ENCODE measurements around the gene DIPK1B.

The DIPK1B gene

DNA sequence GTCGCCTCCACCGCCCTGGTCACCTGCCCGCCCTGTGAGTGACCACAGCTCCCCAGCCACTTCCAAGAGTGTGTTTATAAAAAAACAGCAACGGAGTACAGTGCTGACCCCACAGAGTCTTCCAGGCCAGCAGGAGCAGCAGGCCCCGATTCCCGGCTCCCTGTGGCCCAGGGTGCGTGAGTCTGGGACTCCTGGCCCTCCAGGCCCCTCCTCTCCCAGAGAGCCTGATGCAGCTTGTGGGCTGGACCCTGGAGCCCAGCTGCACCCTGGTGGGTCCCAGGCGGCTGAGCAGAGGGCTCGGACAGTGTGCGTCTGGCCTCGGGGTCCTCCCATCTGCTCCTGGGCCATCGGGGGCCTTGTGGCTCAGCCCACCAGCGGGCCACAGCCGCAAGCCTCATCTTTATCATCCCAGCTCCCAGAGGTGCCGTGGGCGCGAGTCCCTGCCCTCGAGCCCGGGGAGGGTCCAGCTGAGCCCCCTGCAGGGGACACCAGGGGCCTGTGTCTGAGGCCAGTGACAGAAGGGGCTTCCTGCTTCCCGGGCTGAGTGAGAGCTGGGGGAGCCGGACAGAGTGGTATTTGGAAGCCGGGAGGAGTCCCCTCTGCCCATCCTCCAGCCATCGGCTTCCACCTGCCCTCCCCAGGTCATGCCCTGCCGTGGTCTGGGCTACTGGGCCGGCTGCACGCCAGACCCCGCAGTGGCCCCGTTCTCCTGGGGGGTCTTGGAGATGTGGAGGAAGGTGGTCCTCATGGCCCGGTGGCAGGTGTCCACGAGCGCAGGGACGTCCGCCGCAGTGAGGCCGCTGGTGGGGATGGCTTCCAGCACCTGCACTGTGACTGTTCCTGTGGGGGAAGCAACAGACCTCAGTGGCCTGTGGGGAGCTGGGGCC, 39.0 kb upstream of the DIPK1B start:
- Histone ChIP-seq H3K4me3 (ENCODE audit: low read length) (no peak overlapping the region), H3K4me2 (ENCODE audit: low read length) (no peak overlapping the region), H2BK120ac (ENCODE audit: low read depth, low read length) (no peak overlapping the region), H3K23ac (ENCODE audit: low read length) (no peak overlapping the region), H3K27me3 (ENCODE audit: insufficient read depth, low read length, poor library complexity) (no peaks in the 10 kb centered on the region), H4K8ac (ENCODE audit: low read depth, low read length) (no peak overlapping the region), H3K27ac (ENCODE audit: low read depth, low read length) (no peak overlapping the region), H3K79me2 (ENCODE audit: control insufficient read depth, insufficient read depth, low read length) (no peaks in the 10 kb centered on the region), H2BK5ac (ENCODE audit: low read length) (no peak overlapping the region), H3K56ac (ENCODE audit: low read length) (no peak overlapping the region), H3K4me1 (ENCODE audit: control insufficient read depth, low read depth, low read length) (no peaks in the 10 kb centered on the region), H3K36me3 (ENCODE audit: control insufficient read depth, insufficient read depth, low read length) (no peaks in the 10 kb centered on the region), H4K5ac (ENCODE audit: low read length) (no peak overlapping the region), H3K79me1 (ENCODE audit: low read length) (no peaks in the 10 kb centered on the region), H2BK15ac (replicated peaks; ENCODE audit: low read depth) (no peak overlapping the region), H2AK5ac (ENCODE audit: low read length) (no peak overlapping the region), H3K9ac (ENCODE audit: low read length) (no peak overlapping the region), H3K18ac (ENCODE audit: low read length) (no peak overlapping the region), H3K4ac (ENCODE audit: low read depth, low read length) (no peak overlapping the region)
- WGBS (ENCODE audit: extremely low coverage, insufficient coverage, low lambda C conversion rate), result no CpG with 5 or more reads among the region's 35 CpGs
- no peak for DNase-seq

- Histone ChIP-seq H3K9ac (ENCODE audit: low read length) (no peak overlapping the region), H4K5ac (ENCODE audit: low read length) (no peak overlapping the region), H4K8ac (ENCODE audit: low read depth, low read length) (no peak overlapping the region), H2AK5ac (ENCODE audit: low read length) (no peak overlapping the region), H2BK15ac (replicated peaks; ENCODE audit: low read depth) (no peak overlapping the region), H3K18ac (ENCODE audit: low read length) (no peak overlapping the region), H3K79me2 (ENCODE audit: control insufficient read depth, insufficient read depth, low read length) (no peaks in the 10 kb centered on the region), H2BK120ac (ENCODE audit: low read depth, low read length) (no peak overlapping the region), H3K23ac (ENCODE audit: low read length) (no peak overlapping the region), H3K4me2 (ENCODE audit: low read length) (no peak overlapping the region), H3K36me3 (ENCODE audit: control insufficient read depth, insufficient read depth, low read length) (no peaks in the 10 kb centered on the region), H3K27me3 (ENCODE audit: insufficient read depth, low read length, poor library complexity) (no peaks in the 10 kb centered on the region), H3K56ac (ENCODE audit: low read length) (no peak overlapping the region), H3K4ac (ENCODE audit: low read depth, low read length) (no peak overlapping the region), H3K4me1 (ENCODE audit: control insufficient read depth, low read depth, low read length) (no peaks in the 10 kb centered on the region), H2BK5ac (ENCODE audit: low read length) (no peak overlapping the region), H3K4me3 (ENCODE audit: low read length) (no peak overlapping the region), H3K27ac (ENCODE audit: low read depth, low read length) (no peak overlapping the region), H3K79me1 (ENCODE audit: low read length) (no peaks in the 10 kb centered on the region)
- DNase-seq, result no peak
- no CpG with 5 or more reads among the region's 26 CpGs for WGBS (ENCODE audit: extremely low coverage, insufficient coverage, low lambda C conversion rate)
Measured at GRCh38 chr9:136673975-136674785, 38.2 kb upstream of the DIPK1B start.

GRCh38 chr9:136674786-136675349, 37.5 kb upstream of the DIPK1B start:
- no peak overlapping the region for H3K4me3 ChIP-seq (ENCODE audit: low read length)
- no peaks in the 10 kb centered on the region for H3K79me2 ChIP-seq (ENCODE audit: control insufficient read depth, insufficient read depth, low read length)
- no peak overlapping the region for H4K8ac ChIP-seq (ENCODE audit: low read depth, low read length)
- H2AK5ac ChIP-seq (ENCODE audit: low read length), result no peak overlapping the region
- no peak overlapping the region for H3K4ac ChIP-seq (ENCODE audit: low read depth, low read length)
- H3K23ac ChIP-seq (ENCODE audit: low read length), result no peak overlapping the region
- no peak overlapping the region for H4K5ac ChIP-seq (ENCODE audit: low read length)
- H2BK120ac ChIP-seq (ENCODE audit: low read depth, low read length), result no peak overlapping the region
- H3K27ac ChIP-seq (ENCODE audit: low read depth, low read length), result no peak overlapping the region
- no peak overlapping the region for H3K18ac ChIP-seq (ENCODE audit: low read length)
- no peak overlapping the region for H2BK5ac ChIP-seq (ENCODE audit: low read length)
- H2BK15ac ChIP-seq (replicated peaks; ENCODE audit: low read depth), result no peak overlapping the region
- no peak overlapping the region for H3K4me2 ChIP-seq (ENCODE audit: low read length)
- H3K79me1 ChIP-seq (ENCODE audit: low read length), result no peaks in the 10 kb centered on the region
- H3K56ac ChIP-seq (ENCODE audit: low read length), result no peak overlapping the region
- H3K27me3 ChIP-seq (ENCODE audit: insufficient read depth, low read length, poor library complexity), result no peaks in the 10 kb centered on the region
- DNase-seq, result peak; percentile 29
- no peaks in the 10 kb centered on the region for H3K36me3 ChIP-seq (ENCODE audit: control insufficient read depth, insufficient read depth, low read length)
- no peak overlapping the region for H3K9ac ChIP-seq (ENCODE audit: low read length)
- WGBS (ENCODE audit: extremely low coverage, insufficient coverage, low lambda C conversion rate), result no CpG with 5 or more reads among the region's 11 CpGs
- no peaks in the 10 kb centered on the region for H3K4me1 ChIP-seq (ENCODE audit: control insufficient read depth, low read depth, low read length)

GRCh38 chr9:136675477-136676296, 36.7 kb upstream of the DIPK1B start:
- no peaks in the 10 kb centered on the region for H3K79me2 ChIP-seq (ENCODE audit: control insufficient read depth, insufficient read depth, low read length)

DNA sequence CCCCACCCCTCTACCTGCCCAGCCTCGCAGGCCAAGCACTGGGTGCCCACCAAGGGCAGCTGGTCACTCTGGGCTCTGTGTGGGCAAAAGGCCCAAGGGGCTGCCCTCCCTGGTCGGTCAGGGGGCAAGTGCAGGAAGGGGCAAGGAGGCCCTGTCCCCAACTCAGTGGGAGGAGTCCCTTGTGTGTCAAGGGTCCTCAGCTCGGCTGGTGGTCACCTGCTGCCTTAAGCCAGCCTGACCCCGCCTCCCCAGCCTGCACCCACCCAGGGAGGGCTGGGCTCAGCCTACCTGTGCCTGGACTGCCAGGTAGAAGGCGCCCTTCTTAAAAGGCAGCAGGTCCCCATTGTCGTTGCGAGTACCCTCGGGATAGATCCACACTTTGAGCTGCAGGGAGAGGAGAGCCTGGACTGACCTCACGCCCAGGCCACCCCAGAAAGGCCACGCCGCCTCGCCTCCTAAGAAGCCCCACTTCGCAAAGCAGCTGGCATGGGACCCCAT, 36.0 kb upstream of the DIPK1B start:
- H2AK5ac ChIP-seq (ENCODE audit: low read length), result no peak overlapping the region
- H3K23ac ChIP-seq (ENCODE audit: low read length), result no peak overlapping the region
- H3K79me2 ChIP-seq (ENCODE audit: control insufficient read depth, insufficient read depth, low read length), result no peaks in the 10 kb centered on the region
- no peaks in the 10 kb centered on the region for H3K79me1 ChIP-seq (ENCODE audit: low read length)
- no peak overlapping the region for H2BK120ac ChIP-seq (ENCODE audit: low read depth, low read length)
- no CpG with 5 or more reads among the region's 13 CpGs for WGBS (ENCODE audit: extremely low coverage, insufficient coverage, low lambda C conversion rate)
- no peak overlapping the region for H3K56ac ChIP-seq (ENCODE audit: low read length)
- no peaks in the 10 kb centered on the region for H3K36me3 ChIP-seq (ENCODE audit: control insufficient read depth, insufficient read depth, low read length)
- H3K4me2 ChIP-seq (ENCODE audit: low read length), result no peak overlapping the region
- H3K4me3 ChIP-seq (ENCODE audit: low read length), result no peak overlapping the region
- H3K9ac ChIP-seq (ENCODE audit: low read length), result no peak overlapping the region
- H3K27ac ChIP-seq (ENCODE audit: low read depth, low read length), result no peak overlapping the region
- no peak overlapping the region for H4K5ac ChIP-seq (ENCODE audit: low read length)
- no peak overlapping the region for H3K18ac ChIP-seq (ENCODE audit: low read length)
- H2BK5ac ChIP-seq (ENCODE audit: low read length), result no peak overlapping the region
- no peak for DNase-seq
- no peaks in the 10 kb centered on the region for H3K4me1 ChIP-seq (ENCODE audit: control insufficient read depth, low read depth, low read length)
- H2BK15ac ChIP-seq (replicated peaks; ENCODE audit: low read depth), result no peak overlapping the region
- no peak overlapping the region for H3K4ac ChIP-seq (ENCODE audit: low read depth, low read length)
- H4K8ac ChIP-seq (ENCODE audit: low read depth, low read length), result no peak overlapping the region
- no peaks in the 10 kb centered on the region for H3K27me3 ChIP-seq (ENCODE audit: insufficient read depth, low read length, poor library complexity)

More at GRCh38 chr9:136675477-136676296, 36.7 kb upstream of the DIPK1B start:
- no CpG with 5 or more reads among the region's 16 CpGs for WGBS (ENCODE audit: extremely low coverage, insufficient coverage, low lambda C conversion rate)
- no peak overlapping the region for H3K56ac ChIP-seq (ENCODE audit: low read length)
- no peak for DNase-seq
- H2BK5ac ChIP-seq (ENCODE audit: low read length), result no peak overlapping the region
- no peak overlapping the region for H3K23ac ChIP-seq (ENCODE audit: low read length)
- H3K9ac ChIP-seq (ENCODE audit: low read length), result no peak overlapping the region
- no peaks in the 10 kb centered on the region for H3K4me1 ChIP-seq (ENCODE audit: control insufficient read depth, low read depth, low read length)
- no peak overlapping the region for H2BK120ac ChIP-seq (ENCODE audit: low read depth, low read length)
- H2AK5ac ChIP-seq (ENCODE audit: low read length), result no peak overlapping the region
- H3K4me3 ChIP-seq (ENCODE audit: low read length), result no peak overlapping the region
- no peaks in the 10 kb centered on the region for H3K36me3 ChIP-seq (ENCODE audit: control insufficient read depth, insufficient read depth, low read length)
- H4K5ac ChIP-seq (ENCODE audit: low read length), result no peak overlapping the region
- no peak overlapping the region for H3K4ac ChIP-seq (ENCODE audit: low read depth, low read length)
- no peak overlapping the region for H3K4me2 ChIP-seq (ENCODE audit: low read length)
- no peak overlapping the region for H3K18ac ChIP-seq (ENCODE audit: low read length)
- H2BK15ac ChIP-seq (replicated peaks; ENCODE audit: low read depth), result no peak overlapping the region
- H3K79me1 ChIP-seq (ENCODE audit: low read length), result no peaks in the 10 kb centered on the region
- no peak overlapping the region for H4K8ac ChIP-seq (ENCODE audit: low read depth, low read length)
- H3K27me3 ChIP-seq (ENCODE audit: insufficient read depth, low read length, poor library complexity), result no peaks in the 10 kb centered on the region
- no peak overlapping the region for H3K27ac ChIP-seq (ENCODE audit: low read depth, low read length)

Measured in mesendoderm (in vitro differentiated cells).